Fibroblast of gingiva (primary cell): ENCODE results near the gene ZC3HAV1L.
A peak's percentile ranks its signal among the peaks of the same experiment; 100 is the strongest.
"Not testable (repeated sequence)": the region's sequence is repeated elsewhere in the genome, so short reads cannot be mapped to it uniquely, and the experiment has no call there.

Source experiments
- DNase-seq: peaks from one replicate; pipeline ENCODE4 v3.0.0-alpha.2; 2011; ENCODE audit warnings: low read depth

The ZC3HAV1L gene

DNA sequence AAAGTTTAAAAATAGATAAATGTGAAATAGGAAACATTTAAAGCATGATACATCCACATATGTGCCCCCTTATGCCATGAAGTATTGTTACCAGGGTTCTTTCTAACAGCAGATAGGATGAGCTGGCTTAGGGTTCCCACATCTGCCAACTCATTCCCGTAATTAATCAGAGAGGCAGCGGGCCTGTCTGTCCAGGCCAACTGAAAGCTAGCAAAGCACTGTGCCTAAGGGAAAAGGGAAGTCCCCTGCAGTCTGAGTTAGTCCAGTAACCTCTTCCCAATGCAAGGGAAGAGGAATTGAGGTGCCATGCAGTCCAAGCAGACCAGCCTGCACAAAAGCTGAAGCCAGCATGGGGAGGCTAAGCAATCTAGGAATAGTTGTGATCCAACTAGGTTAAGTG lies 18.3 kb upstream of the ZC3HAV1L start:
- no peak for DNase-seq

DNA sequence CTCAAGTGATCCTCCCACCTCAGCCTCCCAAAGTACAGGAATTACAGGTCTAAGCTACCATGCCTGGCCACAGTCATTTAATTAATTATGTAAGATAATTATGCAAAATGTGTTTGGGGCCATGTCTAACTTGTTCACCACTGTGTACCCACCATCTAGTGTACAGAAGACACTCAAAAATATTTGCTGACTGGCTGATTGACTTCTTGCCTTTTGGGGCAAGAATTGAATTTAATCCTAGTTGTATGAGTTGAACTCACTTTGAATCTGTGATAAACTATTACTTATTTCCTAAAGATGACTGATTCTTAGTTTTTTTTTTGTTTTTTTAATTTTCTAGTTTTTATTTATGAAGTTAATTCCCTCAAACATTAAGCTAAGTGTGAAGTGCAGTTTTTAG lies 15.8 kb upstream of the ZC3HAV1L start:
- DNase-seq = no peak

DNA sequence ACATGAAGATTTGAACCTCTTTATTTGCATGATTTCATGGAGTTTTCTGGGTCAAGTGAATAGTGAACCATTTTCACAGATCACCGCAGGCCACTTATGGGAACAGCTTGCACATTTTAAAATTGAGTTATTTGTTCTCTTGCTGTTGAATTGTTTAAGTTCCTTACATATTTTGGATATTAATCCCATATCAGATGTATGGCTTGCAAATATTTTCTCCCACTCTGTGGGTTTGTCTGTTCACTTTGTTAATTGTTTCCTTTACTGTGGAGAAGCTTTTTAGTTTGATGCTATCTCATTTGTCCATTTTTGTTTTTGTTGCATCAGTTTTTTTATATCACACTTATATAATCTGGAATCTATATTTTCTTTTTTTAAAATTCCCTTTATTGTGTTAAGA lies 14.1 kb upstream of the ZC3HAV1L start:
- DNase-seq = no peak

DNA sequence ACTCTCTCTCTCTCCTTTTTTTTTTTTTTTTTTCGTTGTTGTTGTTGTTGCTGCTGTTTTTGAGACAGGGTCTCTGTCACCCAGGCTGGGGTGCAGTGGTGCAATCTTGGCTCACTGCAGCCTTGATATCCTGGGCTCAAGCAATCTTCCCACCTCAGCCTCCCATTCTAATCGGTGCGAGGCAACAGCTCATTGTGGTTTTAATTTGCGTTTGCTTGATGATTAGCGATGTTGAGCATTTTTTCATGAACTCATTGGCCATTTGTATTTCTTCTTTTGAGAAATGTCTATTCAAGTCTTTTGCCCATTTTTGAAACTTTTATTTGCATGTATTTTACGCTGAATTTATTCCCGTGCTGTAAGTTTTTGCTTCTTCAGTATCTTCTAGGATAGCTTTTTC lies 13.3 kb upstream of the ZC3HAV1L start:
- DNase-seq = no peak

DNA sequence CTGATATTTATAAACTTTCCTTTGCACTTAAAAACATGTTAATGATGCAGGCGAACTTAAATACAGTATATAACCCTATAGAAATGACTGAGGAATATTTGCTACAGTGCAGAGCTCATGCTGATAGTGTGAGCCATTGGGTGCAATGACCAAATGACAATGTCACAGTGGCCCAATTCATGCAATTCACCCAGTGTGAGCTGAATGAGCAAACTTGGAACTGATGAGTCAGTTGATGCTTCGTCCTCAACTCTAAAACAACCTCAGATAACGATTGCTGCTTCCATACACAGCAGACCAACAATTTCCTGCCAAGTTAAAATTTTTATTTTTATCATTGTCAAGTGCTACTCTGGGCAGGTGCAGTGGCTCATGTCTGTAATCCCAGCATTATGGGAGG lies 12.1 kb upstream of the ZC3HAV1L start:
- DNase-seq = no peak

DNA sequence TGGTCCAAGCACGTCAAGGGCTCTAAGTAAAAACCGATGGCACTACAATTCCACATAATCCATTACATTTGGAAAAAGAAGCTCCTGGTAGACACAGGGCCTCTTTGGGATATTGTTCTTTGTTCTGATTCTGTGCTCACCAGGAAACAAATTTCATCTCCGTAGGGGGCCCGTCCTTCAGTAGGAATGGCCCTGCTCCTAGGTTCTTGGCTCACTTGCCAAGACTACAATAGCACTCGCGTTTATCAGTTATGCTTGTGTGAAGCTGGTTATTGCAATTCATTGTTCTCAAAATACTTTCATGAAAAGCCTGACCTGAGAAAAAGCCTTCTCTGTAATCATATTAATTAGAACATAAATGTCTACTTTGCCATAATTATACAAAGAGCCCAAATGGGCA lies 10.3 kb upstream of the ZC3HAV1L start:
- DNase-seq = no peak

DNA sequence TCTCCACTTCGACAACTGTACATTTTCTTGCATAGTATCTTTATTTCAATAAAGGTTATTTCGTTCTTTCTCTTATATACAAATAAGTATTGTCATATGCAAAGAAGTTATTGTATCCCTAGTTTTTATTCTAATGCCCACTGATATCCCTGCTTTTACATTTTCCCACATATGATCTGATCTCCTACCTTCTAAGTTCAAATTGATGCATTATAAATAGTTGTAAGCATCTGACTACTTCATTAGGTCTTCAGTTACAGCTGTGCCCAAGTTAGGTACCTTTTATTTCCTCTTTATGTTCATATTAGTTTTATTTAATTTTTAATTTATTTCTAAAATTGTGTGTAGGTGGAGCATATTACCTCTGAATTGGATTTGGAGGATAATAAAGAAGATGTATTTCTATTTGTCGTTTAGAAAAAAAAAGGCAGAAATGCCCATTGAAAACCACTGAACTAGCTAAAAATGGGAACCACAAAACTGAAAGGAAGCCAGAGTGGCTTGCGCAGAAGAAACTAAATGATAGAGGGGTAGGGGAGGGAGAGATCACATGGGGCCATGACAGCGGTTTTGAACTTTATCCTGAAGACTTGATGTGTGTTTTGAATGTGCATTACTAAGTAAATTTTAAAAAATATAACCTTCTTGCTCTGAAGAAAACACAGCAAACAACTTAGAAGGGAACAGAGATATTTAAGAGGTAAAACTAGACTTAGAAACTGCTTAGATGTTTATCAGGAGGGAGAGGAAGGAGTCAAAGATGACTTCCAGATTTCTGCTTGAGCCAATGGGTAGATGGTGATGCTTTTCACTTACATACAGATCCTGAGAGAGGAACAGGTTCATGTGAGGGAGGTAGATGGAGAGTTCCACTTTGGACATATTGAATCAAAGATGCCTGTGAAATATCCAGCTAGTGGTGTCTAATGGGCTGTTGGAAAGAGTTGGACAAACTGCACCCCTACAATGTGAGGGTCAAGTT lies 9.3 kb upstream of the ZC3HAV1L start:
- no peak for DNase-seq

DNA sequence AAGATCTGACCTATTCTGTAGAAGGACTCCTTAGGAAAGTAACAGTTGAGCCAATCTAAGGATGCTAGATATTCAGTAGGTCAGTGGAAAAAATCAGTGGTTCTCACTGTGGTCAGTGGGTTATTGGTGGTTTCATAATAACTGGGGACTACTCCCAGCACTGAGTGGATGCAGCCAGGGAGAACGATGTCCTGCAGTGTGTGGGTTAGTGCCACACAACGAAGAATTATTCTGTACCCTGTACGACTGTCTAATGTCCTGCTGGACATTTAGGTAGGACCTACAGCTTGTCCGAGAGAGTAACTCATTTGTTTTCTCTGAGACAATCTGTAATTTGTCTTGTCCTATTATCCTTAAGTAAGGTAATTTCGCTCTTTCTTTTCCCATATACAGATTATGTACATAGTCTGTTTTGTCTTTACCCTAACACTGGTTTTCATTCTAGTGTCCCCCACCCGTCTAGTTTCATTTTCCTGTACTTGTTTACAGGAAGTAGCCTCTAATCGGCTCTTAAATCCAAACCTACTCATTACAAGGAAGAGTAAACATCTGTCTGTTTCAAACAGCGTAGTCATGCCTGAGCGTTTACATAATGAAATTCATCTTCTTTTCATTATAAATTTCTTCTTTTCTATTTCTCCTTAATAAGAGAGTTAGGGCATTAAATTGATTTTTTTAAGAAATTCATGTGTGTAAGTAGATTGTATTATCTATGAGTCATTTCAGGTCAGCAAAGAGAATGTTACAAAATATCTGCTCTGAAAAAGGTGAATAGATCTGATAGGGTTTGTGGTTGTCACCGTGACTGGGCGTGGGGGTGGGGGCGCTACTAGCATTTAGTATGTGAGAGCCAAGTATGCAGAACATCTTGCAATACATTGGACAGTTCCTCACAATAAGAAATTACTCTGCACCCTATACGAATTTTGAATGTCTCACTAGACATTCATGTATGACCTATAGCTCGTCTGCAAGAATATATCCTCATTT lies 8.3 kb upstream of the ZC3HAV1L start:
- DNase-seq = no peak

DNA sequence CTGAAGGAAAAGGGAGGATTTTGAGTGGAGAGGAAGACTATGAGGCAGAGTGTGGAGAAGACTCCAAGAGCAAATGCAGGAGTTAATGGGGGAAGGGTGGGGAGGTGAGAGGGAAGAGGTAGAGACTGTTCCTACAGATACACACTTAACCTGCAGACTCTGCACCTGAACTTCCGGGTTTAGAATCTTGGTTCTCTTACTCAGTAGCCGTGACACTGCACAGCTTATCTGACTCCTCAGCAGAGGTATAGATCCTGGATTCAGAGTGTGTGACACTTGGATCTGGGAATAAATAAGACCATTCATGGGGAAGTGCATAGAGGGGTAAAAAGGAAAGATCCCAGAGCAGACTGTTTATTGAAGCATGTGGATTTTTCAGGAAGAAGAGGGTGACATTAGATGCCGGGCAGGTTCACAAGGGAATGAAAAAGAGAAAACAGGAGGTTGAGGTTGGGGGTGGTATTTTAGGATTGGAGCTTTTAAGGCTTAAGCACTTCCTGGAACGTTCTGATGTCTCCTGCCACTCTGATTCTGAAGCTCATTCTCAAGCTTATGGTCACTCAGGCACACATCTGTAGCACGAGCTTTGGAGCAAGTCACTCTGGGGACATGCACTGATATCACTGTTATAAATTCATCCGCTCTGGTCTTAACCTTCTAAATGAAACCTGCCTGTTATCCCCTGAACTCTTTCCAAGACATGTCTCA lies 5.7 kb upstream of the ZC3HAV1L start:
- no peak for DNase-seq

DNA sequence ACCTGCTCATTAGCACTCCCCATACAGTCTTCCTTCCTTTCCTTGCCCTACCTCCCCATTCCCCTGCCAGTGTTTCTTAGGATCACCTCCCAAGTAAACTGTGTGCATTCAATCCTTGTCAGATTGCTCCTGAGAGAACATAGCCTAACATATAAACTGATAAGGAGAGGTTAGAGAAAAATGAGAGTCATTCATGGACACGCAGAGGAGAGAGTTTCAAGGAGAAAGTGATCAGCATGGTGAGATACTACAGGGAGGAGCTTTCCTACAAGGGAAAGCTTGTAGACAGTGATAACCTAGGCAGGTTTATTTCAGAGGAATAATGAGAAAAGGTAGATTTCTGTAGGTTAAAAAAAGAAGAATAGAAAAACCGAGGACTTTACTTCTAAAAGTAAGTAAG lies 2.8 kb upstream of the ZC3HAV1L start:
- no peak for DNase-seq

DNA sequence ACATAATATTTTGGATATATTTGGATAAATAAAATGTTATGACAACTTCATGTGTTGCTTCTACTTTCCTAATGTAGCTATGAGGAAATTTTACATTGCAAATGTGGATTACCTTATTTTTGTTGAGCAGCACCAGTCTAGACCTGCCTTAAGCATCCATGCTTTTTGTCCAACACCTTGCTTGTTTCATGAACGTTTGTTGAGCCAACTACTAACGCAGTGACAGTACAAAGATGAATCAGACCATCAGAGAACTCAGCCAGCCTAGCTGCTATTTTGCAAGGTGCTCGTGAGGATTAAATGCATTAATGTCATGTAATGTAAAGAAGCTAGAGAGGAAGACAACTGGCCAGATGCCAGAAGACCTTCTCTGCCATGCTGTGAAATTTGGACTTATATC lies 1.1 kb upstream of the ZC3HAV1L start:
- no peak for DNase-seq

DNA sequence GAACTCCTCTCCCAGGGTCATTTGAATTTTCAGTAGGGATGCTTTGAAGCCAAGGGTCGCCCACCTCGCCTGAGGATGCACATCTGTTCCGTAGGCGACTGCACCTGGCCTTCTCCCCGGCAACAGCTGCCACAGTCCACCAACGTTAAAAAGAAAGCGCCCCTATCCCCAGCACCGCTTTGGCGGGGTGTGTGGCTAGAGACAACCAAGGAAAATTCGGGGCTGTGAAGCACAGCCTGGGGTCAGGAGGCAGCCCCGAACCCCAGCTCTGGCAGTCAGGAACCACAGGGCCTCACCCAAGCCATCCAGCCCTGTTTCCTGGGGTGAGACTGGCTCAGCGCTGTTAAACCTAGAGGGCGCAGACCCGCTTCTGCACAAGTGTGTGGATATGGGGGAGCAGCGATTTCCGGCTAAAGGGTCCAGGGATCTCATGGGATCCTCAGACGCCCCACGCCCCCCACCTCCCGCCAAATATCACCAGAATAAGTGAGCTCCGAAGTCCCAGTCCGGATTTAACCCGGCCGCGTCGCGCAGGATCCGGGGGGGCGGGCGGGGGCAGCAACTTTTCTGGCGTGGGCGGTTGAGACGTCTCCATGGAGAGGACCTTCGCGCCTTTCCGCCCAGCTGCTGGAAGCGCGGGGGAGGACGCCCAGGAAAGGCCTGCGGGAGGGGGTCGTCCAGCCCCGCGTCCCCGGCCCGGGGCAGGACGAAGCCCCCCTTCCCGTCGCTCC lies 822 bp downstream of the ZC3HAV1L start:
- DNase-seq = peak; percentile 30

DNA sequence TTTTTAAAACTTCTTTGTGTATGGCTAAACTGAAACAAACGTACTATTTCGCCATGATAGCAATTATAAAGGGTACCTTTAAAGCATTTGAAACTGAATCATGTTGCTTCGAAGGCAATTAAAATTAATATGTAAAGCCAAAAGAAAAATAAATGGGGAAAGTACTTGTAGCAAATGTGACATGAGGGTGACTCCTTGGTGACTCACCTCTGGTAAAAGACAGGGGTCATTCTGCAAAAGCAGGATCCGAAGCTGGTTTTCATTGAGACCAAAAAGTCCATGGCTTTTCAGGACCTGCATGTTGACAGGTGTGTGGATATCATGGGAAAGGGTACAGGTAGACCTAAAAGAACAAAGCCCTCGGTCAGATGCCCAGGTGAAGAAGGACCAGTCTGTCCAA lies 1.5 kb downstream of the ZC3HAV1L start:
- no peak for DNase-seq

DNA sequence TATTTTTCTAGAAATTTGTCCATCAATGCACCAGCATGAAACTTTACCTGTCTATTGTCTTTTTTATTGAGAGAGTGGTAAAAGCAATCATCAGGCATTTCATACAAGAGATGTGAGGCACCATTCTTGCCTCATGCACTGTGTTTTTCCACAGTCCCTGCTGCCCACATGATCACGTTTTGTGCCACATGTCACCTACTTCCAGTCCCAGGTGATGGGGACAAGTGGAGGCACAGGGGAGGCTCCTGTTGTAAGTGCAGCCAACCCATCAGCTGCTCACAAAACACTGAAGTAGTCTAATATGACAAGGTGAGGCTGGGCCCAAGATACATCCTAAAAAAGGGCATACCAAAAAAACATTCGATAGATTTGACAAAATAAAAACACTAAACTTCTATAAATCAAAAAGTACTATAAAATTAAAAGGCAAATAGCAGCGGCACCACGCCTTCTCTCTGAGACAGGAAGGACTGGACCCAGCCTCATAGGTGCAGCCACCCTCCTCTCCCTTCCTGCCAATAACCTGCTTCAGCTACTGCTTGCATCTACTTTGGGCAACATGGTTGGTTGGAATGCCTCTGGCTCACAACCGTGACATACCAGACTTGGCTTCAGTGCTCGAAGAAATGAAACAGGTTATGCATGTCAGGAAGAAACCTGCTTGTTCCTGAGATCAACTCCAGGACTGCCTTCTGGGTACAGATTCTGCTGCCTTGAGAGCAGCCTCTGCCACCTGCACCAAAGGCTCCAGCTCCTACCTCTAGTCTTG lies 2.3 kb downstream of the ZC3HAV1L start:
- DNase-seq = no peak

DNA sequence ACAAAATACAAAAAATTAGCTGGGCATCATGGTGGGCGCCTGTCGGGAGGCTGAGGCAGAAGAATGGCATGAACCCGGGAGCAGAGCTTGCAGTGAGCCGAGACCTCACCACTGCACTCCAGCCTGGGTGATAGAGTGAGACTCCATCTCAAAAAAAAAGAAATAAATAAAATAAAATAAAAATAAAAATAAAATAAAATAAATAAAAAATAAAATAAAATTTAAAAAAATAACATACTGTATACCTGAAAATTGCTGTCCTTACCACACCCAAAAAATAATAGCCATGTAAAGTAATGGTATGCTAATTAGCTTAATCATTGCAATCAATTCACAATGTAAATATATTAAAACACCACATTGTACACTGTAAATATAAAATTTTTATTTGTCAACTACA lies 3.4 kb downstream of the ZC3HAV1L start:
- DNase-seq = no peak

DNA sequence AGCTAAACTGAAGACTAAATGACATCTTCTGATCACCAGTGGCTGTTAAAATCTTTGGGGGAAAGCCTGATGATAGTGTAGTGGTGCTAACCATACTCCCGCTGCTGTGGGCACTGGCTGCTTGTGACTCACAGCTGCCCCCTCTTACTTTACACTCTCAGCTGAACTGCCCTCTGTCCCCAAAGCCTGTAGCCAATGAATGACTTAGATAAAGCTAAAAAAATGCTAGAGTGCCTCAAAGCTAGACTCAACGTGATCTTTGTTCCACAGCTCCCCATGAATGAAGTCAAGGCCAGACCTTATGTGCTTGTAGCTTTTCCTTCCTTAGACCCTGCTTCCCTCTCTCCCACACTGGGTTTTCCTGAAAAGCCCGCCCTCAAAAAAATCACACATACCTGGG lies 6.5 kb downstream of the ZC3HAV1L start:
- no peak for DNase-seq

DNA sequence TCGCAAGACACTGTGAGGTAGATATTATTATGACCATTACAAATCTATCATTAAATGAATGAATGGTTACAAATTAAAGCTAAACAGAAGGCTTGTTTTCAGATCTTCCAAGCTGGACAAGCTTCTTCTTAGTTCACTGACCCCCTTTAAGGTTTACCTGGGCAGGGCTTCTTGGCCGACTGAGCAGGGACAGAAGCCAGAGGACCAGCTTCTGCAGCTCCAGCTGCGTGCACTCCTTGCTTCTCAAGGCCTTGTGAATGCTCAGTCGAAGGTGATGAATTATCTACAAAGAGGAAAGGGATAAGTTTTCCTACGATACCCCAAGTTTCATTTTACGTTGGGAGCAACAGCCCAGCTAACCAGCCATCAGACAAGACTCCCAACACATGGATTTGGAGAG lies 9.3 kb downstream of the ZC3HAV1L start:
- no peak for DNase-seq

DNA sequence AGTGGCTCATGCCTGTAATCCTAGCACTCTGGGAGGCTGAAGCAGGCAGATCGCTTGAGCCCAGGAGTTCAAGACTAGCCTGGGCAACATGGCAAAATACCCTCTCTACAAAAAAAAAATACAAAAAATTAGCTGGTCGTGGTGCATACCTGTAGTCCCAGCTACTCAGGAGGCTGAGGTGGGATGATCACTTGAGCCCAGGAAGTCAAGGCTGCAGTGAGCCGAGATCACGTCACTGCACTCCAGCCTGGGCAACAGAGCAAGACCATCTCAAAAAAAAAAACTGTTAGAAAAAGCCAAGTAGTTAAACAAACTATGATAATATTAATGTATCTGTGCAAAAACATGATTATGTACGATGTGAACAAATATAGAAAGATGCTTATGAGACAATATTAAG lies 10.0 kb downstream of the ZC3HAV1L start:
- not testable (repeated sequence) for DNase-seq

DNA sequence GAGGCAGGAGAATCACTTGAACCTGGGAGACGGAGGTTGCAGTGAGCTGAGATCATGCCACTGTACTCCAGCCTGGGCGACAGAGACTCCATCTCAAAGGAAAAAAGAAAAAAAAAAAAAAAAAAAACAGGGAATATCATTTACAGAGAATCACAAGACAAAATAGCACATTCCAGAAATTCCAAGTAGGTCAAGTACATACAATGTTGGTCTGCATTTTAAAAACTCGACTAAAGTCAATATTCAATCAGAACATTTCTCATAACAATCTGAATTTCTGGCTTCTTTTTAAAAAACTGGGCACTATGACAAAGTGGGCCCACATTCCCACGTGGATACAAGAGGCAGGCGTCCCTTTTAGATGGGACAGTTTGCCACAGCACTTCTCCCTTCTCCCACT lies 12.8 kb downstream of the ZC3HAV1L start:
- peak; percentile 35 for DNase-seq

DNA sequence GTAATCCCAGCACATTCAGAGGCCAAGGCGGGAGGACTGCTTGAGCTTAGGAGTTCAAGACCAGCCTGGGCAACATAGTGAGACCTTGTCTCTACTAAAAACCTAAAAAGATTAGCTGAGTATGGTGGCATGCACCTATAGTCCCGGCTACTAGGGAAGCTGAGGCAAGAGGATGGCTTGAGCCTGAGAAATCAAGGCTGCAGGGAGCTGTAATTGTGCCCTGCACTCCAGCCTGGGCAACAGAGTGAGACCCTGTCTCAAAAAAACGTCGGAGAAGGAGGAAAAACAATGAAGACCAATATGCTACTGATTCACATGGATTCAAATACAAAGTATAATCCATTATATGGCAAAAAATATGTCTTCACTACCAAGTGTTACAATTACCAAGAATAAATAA lies 13.6 kb downstream of the ZC3HAV1L start:
- DNase-seq = no peak

DNA sequence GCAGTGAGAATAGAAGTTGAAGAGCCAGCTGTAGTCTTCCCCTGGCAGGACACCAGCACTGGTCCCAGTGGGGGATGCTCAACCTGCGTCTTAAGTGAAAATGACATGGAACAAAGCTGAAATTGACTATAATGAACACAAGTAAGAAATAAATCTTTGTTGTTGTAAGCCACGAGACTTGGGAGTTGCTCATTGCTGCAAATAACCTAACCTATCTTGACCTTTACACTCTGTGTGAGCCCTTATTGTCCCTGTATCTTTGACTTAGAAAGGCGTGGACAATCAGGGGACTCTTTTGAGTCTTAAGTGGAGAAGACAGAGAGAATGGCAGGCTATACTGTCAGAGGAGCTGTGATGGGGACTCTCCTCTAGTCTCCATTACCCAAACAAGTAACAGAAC lies 16.9 kb downstream of the ZC3HAV1L start:
- DNase-seq = no peak
